ENCODE measurements around the gene PDSS2.

- TF ChIP-seq CTCF (conservative IDR thresholded peaks at IDR 0.05; ENCODE audit: low read length) (no peak), EZH2phosphoT487 (IDR thresholded peaks at IDR 0.05; ENCODE audit: borderline replicate concordance) (no peak)
These were observed 333.6 kb downstream of the PDSS2 start for GRCh38 chr6:107125771-107126170.
